OCI-LY3 (cell line): ENCODE measurements around the gene PHC2.

Source experiments
- H2AFZ ChIP-seq: fragments of 200-600, 300-600 bp; shearing (Covaris generic); 2 replicates; pipeline ENCODE4 v1.6.0; 2014; ENCODE audit warnings: antibody characterized with exemption, low read depth, low read length
- H3K27ac ChIP-seq: fragments of 200-600, 300-600 bp; sonication (generic); 2 replicates; pipeline ENCODE4 v1.5.1; 2014; ENCODE audit warnings: mild to moderate bottlenecking, low read length, moderate library complexity, mixed read lengths
- H3K27me3 ChIP-seq: fragments of 200-600, 300-600 bp; sonication (generic); 2 replicates; pipeline ENCODE4 v1.6.1; 2014; ENCODE audit warnings: low read depth, low read length, mixed read lengths
- H3K36me3 ChIP-seq: fragments of 200-600, 300-600 bp; sonication (generic); replicated peaks from 2 replicates; pipeline ENCODE3; 2014; ENCODE audit warnings: low read depth, low read length, mixed read lengths
- H3K4me1 ChIP-seq: fragments of 300-600, 200-600 bp; sonication (generic); 2 replicates; pipeline ENCODE4 v1.6.1; 2014; ENCODE audit warnings: low read length, mixed read lengths
- H3K4me2 ChIP-seq: fragments of 200-600, 300-600 bp; sonication (generic); 2 replicates; pipeline ENCODE4 v1.6.1; 2014; ENCODE audit warnings: low read length, mixed read lengths
- H3K4me3 ChIP-seq: fragments of 300-600, 200-600 bp; sonication (generic); 2 replicates; pipeline ENCODE4 v1.5.1; 2014; ENCODE audit warnings: antibody characterized with exemption, mild to moderate bottlenecking, low read length, moderate library complexity
- H3K79me2 ChIP-seq: fragments of 300-600, 200-600 bp; shearing (Covaris generic); 2 replicates; pipeline ENCODE4 v1.6.1; 2014; ENCODE audit warnings: mild to moderate bottlenecking, low read length, mixed read lengths
- H3K9ac ChIP-seq: fragments of 300-600, 200-600 bp; shearing (Covaris generic); 2 replicates; pipeline ENCODE4 v1.6.0; 2014; ENCODE audit warnings: mild to moderate bottlenecking, low read length, moderate library complexity
- H3K9me3 ChIP-seq: fragments of 200-600, 300-600 bp; shearing (Covaris generic); 2 replicates; pipeline ENCODE4 v1.6.1; 2014; ENCODE audit warnings: low read length, mixed read lengths; ENCODE audit not compliant: insufficient read depth
- H4K20me1 ChIP-seq: fragments of 200-600, 300-600 bp; sonication (generic); 2 replicates; pipeline ENCODE4 v1.6.1; 2016; ENCODE audit warnings: low read length, mixed read lengths; ENCODE audit not compliant: insufficient read depth
- EZH2phosphoT487 ChIP-seq: fragments of 200-600 bp; shearing (Covaris generic); IDR thresholded peaks from 2 replicates; pipeline ENCODE4 v1.6.1; 2018; ENCODE audit warnings: antibody characterized with exemption, mixed run types, low read depth
- TF ChIP-seq, protein P1 (sequence below): fragments of 200-600, 300-600 bp; sonication (generic); IDR thresholded peaks from 2 replicates; pipeline ENCODE4 v1.5.1; 2014; ENCODE audit warnings: antibody characterized with exemption, low read length, low read depth

PHC2 gene

DNA sequence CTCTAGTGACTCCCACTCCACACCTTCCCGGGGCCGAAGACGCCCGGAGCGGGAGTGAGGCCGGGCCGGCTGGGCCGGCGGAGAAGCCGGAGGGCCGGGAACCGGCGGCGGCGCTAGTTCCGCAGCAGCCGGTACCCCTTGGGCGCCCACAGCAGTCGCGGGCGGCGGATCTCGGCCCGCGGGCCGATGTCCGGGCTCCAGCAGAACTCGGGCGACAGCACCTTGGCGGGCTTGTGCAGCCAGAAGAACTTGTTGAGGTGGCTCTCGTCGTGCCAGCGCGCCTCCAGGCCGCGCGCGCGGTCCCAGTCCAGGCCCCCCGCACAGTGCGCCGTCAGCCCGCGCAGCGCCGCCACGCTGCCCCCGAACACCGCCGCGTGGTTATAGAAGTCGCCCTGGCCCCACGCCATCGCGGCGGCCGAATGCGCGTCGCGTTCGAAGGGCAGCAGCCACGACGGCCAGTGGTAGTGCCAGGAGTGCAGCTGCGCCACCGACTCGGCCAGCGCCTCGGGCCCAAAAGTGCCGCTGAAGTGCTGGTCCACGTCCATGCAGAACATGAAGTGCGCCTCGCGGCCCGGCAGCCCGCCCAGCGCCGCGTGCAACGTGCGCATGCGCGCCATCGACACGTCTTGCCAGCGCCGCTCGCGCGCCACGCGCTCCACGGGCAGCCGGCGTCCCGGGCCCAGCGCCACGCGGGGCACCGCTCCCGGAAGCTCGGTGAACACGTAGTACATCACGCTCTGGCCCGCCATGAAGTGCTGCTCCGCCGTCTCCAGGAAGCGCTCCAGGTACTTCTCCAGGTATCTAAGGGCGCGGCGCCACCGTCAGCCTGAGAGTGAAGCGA lies 124.0 kb downstream of the PHC2 start:
- H3K9me3 ChIP-seq: no peaks in the 10 kb centered on the region
- no peaks in the 10 kb centered on the region for H4K20me1 ChIP-seq
- H3K4me2 ChIP-seq: no peak overlapping the region
- no peak for TF ChIP-seq EZH2phosphoT487
- TF ChIP-seq, protein P1, sequence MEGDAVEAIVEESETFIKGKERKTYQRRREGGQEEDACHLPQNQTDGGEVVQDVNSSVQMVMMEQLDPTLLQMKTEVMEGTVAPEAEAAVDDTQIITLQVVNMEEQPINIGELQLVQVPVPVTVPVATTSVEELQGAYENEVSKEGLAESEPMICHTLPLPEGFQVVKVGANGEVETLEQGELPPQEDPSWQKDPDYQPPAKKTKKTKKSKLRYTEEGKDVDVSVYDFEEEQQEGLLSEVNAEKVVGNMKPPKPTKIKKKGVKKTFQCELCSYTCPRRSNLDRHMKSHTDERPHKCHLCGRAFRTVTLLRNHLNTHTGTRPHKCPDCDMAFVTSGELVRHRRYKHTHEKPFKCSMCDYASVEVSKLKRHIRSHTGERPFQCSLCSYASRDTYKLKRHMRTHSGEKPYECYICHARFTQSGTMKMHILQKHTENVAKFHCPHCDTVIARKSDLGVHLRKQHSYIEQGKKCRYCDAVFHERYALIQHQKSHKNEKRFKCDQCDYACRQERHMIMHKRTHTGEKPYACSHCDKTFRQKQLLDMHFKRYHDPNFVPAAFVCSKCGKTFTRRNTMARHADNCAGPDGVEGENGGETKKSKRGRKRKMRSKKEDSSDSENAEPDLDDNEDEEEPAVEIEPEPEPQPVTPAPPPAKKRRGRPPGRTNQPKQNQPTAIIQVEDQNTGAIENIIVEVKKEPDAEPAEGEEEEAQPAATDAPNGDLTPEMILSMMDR: no peak
- no peak overlapping the region for H3K9ac ChIP-seq
- no peaks in the 10 kb centered on the region for H3K79me2 ChIP-seq
- H3K4me1 ChIP-seq: no peaks in the 10 kb centered on the region
- H3K4me3 ChIP-seq: no peak overlapping the region
- H3K27ac ChIP-seq: no peak overlapping the region
- no peak overlapping the region for H2AFZ ChIP-seq
- no peaks in the 10 kb centered on the region for H3K36me3 ChIP-seq
- H3K27me3 ChIP-seq: no peaks in the 10 kb centered on the region

DNA sequence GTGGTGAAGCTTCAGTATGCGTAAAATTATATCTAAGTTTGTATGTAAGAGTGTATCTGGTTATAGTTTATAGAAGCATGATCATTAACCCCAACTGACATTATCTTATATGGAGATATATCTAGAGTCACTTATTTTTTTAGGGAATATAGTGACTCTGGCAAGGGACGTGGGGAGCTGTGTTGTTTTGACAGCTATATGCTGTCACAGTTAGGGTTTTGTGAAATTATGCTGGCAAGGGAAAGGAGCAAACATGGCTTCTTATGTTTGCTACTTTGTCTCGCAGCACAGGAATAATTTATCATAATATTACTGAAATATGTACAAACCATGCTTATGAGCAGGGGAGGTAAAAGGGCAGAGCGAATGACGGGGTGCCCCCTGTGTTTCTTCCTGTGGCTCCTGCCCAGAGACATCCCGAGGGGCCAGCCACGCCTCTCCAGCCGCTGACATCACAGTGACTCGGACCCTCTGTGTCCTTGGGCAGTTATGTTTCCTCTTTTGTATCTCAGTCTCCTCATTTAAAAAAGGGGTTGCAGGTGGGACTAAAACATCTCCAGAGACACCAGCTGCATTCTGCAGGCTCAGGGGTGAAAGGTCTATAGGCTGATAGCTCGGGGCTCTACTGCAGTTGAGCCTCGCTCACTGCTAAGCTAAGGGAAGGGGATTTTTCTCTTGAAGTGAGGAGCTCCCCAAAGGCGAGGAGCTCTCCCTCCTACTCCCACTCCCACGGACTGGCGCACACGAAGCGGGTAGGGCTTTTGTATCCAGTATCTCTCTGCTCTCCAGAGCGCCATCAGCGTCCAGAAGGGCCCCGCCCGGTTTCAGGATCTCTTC lies 124.9 kb downstream of the PHC2 start:
- TF ChIP-seq, protein P1: no peak
- TF ChIP-seq EZH2phosphoT487: no peak
- Histone ChIP-seq H3K4me3 (no peak overlapping the region), H2AFZ (no peak overlapping the region), H3K4me1 (no peaks in the 10 kb centered on the region), H3K9ac (no peak overlapping the region), H3K36me3 (no peaks in the 10 kb centered on the region), H3K79me2 (no peaks in the 10 kb centered on the region), H3K27ac (no peak overlapping the region), H3K9me3 (no peaks in the 10 kb centered on the region), H4K20me1 (no peaks in the 10 kb centered on the region), H3K27me3 (no peaks in the 10 kb centered on the region), H3K4me2 (no peak overlapping the region)

DNA sequence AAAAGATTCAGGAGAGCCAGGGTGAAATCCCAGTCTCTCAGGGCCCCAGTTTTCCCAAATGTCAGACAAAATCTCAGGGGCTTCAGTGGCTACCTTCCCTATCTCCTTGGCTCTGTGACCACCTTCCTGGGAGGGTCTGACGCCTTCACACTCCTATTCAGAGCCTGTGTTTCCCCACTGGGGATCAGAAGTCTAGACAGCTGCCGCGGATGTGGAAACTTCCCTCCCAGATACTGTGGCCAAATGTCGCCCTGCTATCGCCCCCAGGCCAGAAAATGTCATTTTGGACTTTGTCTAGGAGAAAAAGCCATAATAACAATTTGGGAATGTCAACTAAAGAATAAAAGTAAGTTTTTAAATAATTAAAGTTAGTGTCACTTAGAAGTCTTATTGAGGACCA lies 125.9 kb downstream of the PHC2 start:
- Histone ChIP-seq H3K27me3 (no peaks in the 10 kb centered on the region), H4K20me1 (no peaks in the 10 kb centered on the region), H2AFZ (no peak overlapping the region), H3K4me3 (no peak overlapping the region), H3K4me2 (no peak overlapping the region), H3K9me3 (no peaks in the 10 kb centered on the region), H3K27ac (no peak overlapping the region), H3K79me2 (no peaks in the 10 kb centered on the region), H3K36me3 (no peaks in the 10 kb centered on the region), H3K4me1 (no peaks in the 10 kb centered on the region), H3K9ac (no peak overlapping the region)
- no peak for TF ChIP-seq EZH2phosphoT487
- TF ChIP-seq, protein P1: no peak

DNA sequence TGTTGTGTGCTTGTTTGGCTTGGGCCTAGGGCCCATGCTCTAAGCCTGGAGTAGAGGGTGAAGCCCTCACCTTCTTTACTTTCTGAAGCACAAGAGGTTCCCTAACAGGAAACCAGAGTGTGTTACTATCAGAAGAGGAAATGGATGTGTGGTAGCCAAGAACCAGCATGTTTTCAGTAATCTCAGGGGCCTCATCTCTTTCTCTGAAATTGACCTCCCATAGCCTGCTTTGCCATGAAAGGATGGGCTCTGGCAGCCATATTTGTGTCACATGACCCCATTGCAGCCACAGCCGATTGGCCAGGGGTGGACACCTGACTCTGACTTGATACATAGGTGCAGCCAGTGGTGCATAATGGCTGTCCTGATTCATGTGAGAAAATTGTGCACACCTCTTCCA lies 128.6 kb downstream of the PHC2 start:
- no peak overlapping the region for H2AFZ ChIP-seq
- no peaks in the 10 kb centered on the region for H3K79me2 ChIP-seq
- H3K27ac ChIP-seq: no peak overlapping the region
- H3K4me1 ChIP-seq: no peaks in the 10 kb centered on the region
- H3K9ac ChIP-seq: no peak overlapping the region
- no peaks in the 10 kb centered on the region for H3K9me3 ChIP-seq
- no peak for TF ChIP-seq EZH2phosphoT487
- TF ChIP-seq, protein P1: no peak
- no peaks in the 10 kb centered on the region for H4K20me1 ChIP-seq
- H3K4me3 ChIP-seq: no peak overlapping the region
- H3K27me3 ChIP-seq: no peaks in the 10 kb centered on the region
- H3K4me2 ChIP-seq: no peak overlapping the region
- no peaks in the 10 kb centered on the region for H3K36me3 ChIP-seq
